ENCODE data around the gene RFC5. TPM values are rescaled to one million over a fixed set of nuclear protein-coding genes. Genes with fewer than 3 reads are reported as not detected.

The RFC5 gene
- total and polyA plus RNA-seq, 2 of the 13 experiments (the other 11 are each of a cell fraction or from before 2014, with no cell fraction given) = 16.8 to 51.4 TPM

DNA sequence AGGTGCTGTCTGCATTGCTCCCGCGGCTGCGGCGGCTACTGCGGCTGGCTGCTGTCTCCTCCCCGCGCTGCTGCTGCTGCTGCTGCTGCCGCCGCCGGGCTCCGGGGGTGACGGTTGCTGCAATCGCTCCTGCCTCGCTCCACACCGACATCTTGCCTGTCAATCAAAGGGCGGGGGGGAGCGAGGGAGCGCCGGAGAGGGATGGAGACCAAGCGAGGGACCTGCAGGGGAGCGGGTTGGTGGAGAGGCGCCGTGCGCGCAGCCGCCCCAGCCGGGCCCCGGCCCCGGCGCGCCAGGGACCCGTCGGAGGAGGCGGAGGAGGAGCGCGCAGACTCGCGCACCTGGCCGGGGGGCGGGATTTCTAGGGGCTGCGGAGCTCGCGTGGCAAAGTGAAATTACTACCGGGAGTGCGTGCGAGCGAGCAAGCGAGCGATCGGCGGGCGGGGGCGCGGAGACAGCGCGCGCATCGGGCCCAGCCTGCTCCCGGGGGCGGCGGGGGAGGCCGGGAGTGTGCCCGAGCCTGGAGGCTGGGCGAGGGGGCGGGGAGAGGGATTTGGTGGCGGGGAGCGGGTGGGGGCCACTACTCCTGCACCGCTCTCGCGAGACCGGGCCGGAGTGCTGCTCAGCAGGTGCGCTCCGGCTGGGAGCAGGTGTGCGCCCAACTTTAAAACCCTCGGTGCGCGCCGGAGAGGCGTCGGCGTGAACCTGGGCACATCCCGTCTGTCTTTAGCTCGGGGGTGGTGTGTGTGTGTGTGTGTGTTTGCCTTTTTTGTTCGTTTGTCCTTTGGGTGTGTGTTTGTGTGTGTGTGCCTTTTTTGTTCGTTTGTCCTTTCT is 47.5 kb upstream of the RFC5 start, which contains the start of gene KSR2 (continued):
- TF ChIP-seq, protein P1, sequence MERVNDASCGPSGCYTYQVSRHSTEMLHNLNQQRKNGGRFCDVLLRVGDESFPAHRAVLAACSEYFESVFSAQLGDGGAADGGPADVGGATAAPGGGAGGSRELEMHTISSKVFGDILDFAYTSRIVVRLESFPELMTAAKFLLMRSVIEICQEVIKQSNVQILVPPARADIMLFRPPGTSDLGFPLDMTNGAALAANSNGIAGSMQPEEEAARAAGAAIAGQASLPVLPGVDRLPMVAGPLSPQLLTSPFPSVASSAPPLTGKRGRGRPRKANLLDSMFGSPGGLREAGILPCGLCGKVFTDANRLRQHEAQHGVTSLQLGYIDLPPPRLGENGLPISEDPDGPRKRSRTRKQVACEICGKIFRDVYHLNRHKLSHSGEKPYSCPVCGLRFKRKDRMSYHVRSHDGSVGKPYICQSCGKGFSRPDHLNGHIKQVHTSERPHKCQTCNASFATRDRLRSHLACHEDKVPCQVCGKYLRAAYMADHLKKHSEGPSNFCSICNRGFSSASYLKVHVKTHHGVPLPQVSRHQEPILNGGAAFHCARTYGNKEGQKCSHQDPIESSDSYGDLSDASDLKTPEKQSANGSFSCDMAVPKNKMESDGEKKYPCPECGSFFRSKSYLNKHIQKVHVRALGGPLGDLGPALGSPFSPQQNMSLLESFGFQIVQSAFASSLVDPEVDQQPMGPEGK (CRISPR knock-in tag; IDR thresholded peaks at IDR 0.05) = peak; percentile 47; the same call in 1 of the 2 replicates
- TF ChIP-seq, protein P2, sequence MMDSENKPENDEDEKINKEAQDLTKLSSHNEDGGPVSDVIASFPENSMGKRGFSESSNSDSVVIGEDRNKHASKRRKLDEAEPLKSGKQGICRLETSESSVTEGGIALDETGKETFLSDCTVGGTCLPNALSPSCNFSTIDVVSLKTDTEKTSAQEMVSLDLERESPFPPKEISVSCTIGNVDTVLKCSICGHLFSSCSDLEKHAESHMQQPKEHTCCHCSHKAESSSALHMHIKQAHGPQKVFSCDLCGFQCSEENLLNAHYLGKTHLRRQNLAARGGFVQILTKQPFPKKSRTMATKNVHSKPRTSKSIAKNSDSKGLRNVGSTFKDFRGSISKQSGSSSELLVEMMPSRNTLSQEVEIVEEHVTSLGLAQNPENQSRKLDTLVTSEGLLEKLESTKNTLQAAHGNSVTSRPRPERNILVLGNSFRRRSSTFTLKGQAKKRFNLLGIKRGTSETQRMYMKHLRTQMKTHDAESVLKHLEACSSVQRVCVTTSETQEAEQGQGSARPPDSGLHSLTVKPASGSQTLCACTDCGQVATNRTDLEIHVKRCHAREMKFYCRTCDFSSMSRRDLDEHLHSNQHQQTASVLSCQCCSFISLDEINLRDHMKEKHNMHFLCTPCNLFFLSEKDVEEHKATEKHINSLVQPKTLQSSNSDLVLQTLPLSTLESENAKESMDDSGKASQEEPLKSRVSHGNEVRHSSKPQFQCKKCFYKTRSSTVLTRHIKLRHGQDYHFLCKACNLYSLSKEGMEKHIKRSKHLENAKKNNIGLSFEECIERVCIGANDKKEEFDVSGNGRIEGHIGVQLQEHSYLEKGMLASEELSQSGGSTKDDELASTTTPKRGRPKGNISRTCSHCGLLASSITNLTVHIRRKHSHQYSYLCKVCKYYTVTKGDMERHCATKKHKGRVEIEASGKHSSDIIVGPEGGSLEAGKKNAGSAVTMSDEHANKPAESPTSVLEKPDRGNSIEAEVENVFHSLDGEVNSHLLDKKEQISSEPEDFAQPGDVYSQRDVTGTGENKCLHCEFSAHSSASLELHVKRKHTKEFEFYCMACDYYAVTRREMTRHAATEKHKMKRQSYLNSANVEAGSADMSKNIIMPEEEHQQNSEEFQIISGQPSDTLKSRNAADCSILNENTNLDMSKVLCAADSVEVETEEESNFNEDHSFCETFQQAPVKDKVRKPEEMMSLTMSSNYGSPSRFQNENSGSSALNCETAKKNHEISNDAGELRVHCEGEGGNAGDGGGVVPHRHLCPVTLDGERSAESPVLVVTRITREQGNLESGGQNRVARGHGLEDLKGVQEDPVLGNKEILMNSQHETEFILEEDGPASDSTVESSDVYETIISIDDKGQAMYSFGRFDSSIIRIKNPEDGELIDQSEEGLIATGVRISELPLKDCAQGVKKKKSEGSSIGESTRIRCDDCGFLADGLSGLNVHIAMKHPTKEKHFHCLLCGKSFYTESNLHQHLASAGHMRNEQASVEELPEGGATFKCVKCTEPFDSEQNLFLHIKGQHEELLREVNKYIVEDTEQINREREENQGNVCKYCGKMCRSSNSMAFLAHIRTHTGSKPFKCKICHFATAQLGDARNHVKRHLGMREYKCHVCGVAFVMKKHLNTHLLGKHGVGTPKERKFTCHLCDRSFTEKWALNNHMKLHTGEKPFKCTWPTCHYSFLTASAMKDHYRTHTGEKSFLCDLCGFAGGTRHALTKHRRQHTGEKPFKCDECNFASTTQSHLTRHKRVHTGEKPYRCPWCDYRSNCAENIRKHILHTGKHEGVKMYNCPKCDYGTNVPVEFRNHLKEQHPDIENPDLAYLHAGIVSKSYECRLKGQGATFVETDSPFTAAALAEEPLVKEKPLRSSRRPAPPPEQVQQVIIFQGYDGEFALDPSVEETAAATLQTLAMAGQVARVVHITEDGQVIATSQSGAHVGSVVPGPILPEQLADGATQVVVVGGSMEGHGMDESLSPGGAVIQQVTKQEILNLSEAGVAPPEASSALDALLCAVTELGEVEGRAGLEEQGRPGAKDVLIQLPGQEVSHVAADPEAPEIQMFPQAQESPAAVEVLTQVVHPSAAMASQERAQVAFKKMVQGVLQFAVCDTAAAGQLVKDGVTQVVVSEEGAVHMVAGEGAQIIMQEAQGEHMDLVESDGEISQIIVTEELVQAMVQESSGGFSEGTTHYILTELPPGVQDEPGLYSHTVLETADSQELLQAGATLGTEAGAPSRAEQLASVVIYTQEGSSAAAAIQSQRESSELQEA (CRISPR knock-in tag; IDR thresholded peaks at IDR 0.05; ENCODE audit: not compliant biosample characterization) = peak; percentile 100
- TF ChIP-seq CHD2 (IDR thresholded peaks at IDR 0.05; ENCODE audit: low read depth, low read length) (peak; percentile 89), ZFY (CRISPR knock-in tag; IDR thresholded peaks at IDR 0.05) (0 out of 2 replicates have a peak, but pooled peaks have one; percentile 18), ZEB1 (IDR thresholded peaks at IDR 0.05; ENCODE audit: insufficient replicate concordance, low read depth) (peak; percentile 20), SAFB2 (CRISPR knock-in tag; IDR thresholded peaks at IDR 0.05; ENCODE audit: borderline replicate concordance, low read depth) (no peak)
- TF ChIP-seq, protein P3, sequence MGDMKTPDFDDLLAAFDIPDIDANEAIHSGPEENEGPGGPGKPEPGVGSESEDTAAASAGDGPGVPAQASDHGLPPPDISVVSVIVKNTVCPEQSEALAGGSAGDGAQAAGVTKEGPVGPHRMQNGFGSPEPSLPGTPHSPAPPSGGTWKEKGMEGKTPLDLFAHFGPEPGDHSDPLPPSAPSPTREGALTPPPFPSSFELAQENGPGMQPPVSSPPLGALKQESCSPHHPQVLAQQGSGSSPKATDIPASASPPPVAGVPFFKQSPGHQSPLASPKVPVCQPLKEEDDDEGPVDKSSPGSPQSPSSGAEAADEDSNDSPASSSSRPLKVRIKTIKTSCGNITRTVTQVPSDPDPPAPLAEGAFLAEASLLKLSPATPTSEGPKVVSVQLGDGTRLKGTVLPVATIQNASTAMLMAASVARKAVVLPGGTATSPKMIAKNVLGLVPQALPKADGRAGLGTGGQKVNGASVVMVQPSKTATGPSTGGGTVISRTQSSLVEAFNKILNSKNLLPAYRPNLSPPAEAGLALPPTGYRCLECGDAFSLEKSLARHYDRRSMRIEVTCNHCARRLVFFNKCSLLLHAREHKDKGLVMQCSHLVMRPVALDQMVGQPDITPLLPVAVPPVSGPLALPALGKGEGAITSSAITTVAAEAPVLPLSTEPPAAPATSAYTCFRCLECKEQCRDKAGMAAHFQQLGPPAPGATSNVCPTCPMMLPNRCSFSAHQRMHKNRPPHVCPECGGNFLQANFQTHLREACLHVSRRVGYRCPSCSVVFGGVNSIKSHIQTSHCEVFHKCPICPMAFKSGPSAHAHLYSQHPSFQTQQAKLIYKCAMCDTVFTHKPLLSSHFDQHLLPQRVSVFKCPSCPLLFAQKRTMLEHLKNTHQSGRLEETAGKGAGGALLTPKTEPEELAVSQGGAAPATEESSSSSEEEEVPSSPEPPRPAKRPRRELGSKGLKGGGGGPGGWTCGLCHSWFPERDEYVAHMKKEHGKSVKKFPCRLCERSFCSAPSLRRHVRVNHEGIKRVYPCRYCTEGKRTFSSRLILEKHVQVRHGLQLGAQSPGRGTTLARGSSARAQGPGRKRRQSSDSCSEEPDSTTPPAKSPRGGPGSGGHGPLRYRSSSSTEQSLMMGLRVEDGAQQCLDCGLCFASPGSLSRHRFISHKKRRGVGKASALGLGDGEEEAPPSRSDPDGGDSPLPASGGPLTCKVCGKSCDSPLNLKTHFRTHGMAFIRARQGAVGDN (CRISPR knock-in tag; IDR thresholded peaks at IDR 0.05) = peak; percentile 40
- TF ChIP-seq, protein P4, sequence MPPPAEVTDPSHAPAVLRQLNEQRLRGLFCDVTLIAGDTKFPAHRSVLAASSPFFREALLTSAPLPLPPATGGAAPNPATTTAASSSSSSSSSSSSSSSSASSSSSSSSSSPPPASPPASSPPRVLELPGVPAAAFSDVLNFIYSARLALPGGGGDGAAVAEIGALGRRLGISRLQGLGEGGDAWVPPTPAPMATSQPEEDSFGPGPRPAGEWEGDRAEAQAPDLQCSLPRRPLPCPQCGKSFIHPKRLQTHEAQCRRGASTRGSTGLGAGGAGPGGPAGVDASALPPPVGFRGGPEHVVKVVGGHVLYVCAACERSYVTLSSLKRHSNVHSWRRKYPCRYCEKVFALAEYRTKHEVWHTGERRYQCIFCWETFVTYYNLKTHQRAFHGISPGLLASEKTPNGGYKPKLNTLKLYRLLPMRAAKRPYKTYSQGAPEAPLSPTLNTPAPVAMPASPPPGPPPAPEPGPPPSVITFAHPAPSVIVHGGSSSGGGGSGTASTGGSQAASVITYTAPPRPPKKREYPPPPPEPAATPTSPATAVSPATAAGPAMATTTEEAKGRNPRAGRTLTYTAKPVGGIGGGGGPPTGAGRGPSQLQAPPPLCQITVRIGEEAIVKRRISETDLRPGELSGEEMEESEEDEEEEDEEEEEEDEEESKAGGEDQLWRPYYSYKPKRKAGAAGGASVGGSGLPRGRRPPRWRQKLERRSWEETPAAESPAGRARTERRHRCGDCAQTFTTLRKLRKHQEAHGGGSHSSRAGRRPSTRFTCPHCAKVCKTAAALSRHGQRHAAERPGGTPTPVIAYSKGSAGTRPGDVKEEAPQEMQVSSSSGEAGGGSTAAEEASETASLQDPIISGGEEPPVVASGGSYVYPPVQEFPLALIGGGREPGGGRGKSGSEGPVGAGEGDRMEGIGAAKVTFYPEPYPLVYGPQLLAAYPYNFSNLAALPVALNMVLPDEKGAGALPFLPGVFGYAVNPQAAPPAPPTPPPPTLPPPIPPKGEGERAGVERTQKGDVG (CRISPR knock-in tag; IDR thresholded peaks at IDR 0.05; ENCODE audit: borderline replicate concordance) = no peak
